HG03354 (cell line): Measurements from ENCODE around the gene EI24.
A peak's percentile ranks its signal among the peaks of the same experiment; 100 is the strongest.

Source experiments
- ATAC-seq: cut with Tn5 transposase; IDR thresholded peaks from one replicate; pipeline ENCODE4 v1.9.1; 2021; ENCODE audit warnings: mild to moderate bottlenecking; ENCODE audit not compliant: unreplicated experiment, poor library complexity, severe bottlenecking

EI24 gene

DNA sequence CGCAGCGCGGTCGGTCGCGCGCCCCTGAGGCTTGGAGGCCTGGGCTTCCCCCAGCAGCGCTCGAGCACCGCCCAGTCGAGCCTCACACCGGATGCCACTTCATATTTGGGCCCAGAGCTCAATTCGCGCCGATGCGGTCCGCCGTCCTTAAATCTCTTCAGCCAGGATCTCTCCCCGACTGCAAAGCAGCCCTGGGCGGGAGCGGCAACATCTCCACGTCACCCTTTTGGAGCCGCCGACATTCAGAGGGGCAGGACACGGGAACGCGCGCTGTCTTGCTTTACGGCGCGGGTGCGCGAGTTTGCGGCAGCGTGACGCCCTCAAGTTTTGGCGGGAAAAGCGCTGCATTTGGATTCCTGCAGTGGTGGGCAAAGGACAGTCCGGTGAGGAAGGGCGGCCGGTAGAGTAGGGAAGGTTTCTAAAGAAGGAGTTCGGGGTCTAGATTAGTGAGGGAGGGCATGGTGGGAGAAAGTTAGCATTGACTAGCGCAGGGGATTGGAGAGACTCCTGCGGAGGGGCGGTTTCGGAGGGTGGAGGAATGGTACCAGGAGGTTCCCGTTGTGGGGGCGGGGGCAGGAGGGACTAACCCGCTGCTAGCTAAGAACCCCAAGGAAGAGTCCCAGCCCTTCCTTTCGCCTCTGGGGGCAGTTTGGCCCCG is 56.5 kb downstream of the EI24 start:
- peak; percentile 85 for ATAC-seq

GRCh38 chr11:125626288-125626950 is 57.1 kb downstream of the EI24 start:
- peak; percentile 52 for ATAC-seq

GRCh38 chr11:125627236-125627910 is 58.1 kb downstream of the EI24 start:
- ATAC-seq: no peak
